GM23338 (cell line): Measurements from ENCODE around the gene ASAP2. TPM values are rescaled to one million over a fixed set of nuclear protein-coding genes. Genes with fewer than 3 reads are reported as not detected.
A peak's percentile ranks its signal among the peaks of the same experiment; 100 is the strongest.

Source experiments
- ATAC-seq: fragments of 200-7000 bp; cut with Tn5 transposase; 3 replicates; pipeline ENCODE4 v1.9.1; 2020
- DNase-seq: peaks from one replicate; pipeline ENCODE4 v3.0.0-alpha.2; 2015; ENCODE audit warnings: low spot score
- H2AFZ ChIP-seq: fragments of 200-600 bp; sonication (generic); 2 replicates; pipeline ENCODE4 v1.8.0; 2016; ENCODE audit warnings: antibody characterized with exemption, mild to moderate bottlenecking, moderate library complexity
- H3F3A ChIP-seq: fragments of 200-600 bp; sonication (generic); replicated peaks from 2 replicates; pipeline ENCODE4 v1.8.0; 2017; ENCODE audit warnings: antibody characterized with exemption, mixed run types, low read depth
- H3K27ac ChIP-seq: fragments of 200-600 bp; sonication (generic); 2 replicates; pipeline ENCODE4 v1.6.1; 2016; ENCODE audit warnings: low read depth
- H3K27me3 ChIP-seq: fragments of 200-600 bp; sonication (generic); 2 replicates; pipeline ENCODE4 v1.8.0; 2016; ENCODE audit warnings: mild to moderate bottlenecking, mixed run types, moderate library complexity; ENCODE audit not compliant: insufficient read depth
- H3K36me3 ChIP-seq: fragments of 200-600 bp; sonication (generic); 2 replicates; pipeline ENCODE4 v1.8.0; 2016; ENCODE audit warnings: mild to moderate bottlenecking; ENCODE audit not compliant: insufficient read depth
- H3K4me1 ChIP-seq: fragments of 200-600 bp; sonication (generic); 2 replicates; pipeline ENCODE4 v1.8.0; 2016; ENCODE audit warnings: mild to moderate bottlenecking, moderate library complexity; ENCODE audit not compliant: insufficient read depth
- H3K4me2 ChIP-seq: fragments of 200-600 bp; sonication (generic); 2 replicates; pipeline ENCODE4 v1.7.1; 2017; ENCODE audit warnings: mixed run types
- H3K4me3 ChIP-seq: fragments of 200-600 bp; sonication (generic); 2 replicates; pipeline ENCODE4 v1.6.1; 2016; ENCODE audit warnings: mixed run types
- H3K79me2 ChIP-seq: fragments of 200-600 bp; sonication (generic); replicated peaks from 2 replicates; pipeline ENCODE4 v1.8.0; 2017; ENCODE audit warnings: mild to moderate bottlenecking; ENCODE audit not compliant: insufficient read depth
- H3K9me2 ChIP-seq: fragments of 200-600 bp; sonication (generic); 2 replicates; pipeline ENCODE4 v1.8.0; 2017; ENCODE audit not compliant: insufficient read depth
- H4K20me1 ChIP-seq: fragments of 200-600 bp; sonication (generic); replicated peaks from 2 replicates; pipeline ENCODE4 v1.8.0; 2017; ENCODE audit warnings: mild to moderate bottlenecking; ENCODE audit not compliant: insufficient read depth
- H3K27ac Mint-ChIP-seq: 2 replicates; pipeline ENCODE4 v1.8.0; 2020; ENCODE audit warnings: inconsistent platforms, mild to moderate bottlenecking, moderate library complexity, mixed read lengths
- H3K27me3 Mint-ChIP-seq: 3 replicates; pipeline ENCODE4 v1.8.0; 2022; ENCODE audit warnings: low read depth, mild to moderate bottlenecking, moderate library complexity, mixed read lengths, inconsistent platforms; ENCODE audit not compliant: insufficient read depth, poor library complexity
- H3K36me3 Mint-ChIP-seq: 3 replicates; pipeline ENCODE4 v1.8.0; 2021; ENCODE audit warnings: low read depth, mild to moderate bottlenecking, inconsistent platforms, moderate library complexity, mixed read lengths
- H3K4me1 Mint-ChIP-seq: 3 replicates; pipeline ENCODE4 v1.8.0; 2020; ENCODE audit warnings: mild to moderate bottlenecking, inconsistent platforms, mixed read lengths
- H3K4me3 Mint-ChIP-seq: 3 replicates; pipeline ENCODE4 v1.8.0; 2021; ENCODE audit warnings: moderate library complexity, mild to moderate bottlenecking, inconsistent platforms, mixed read lengths
- H3K9me3 Mint-ChIP-seq: 3 replicates; pipeline ENCODE4 v1.8.0; 2020; ENCODE audit warnings: moderate library complexity, mild to moderate bottlenecking, inconsistent platforms, mixed read lengths
- CREB1 ChIP-seq: fragments of 250-450 bp; sonication (Bioruptor Pico); IDR thresholded peaks from 2 replicates; pipeline ENCODE4 v1.5.0; 2020; ENCODE audit warnings: low read depth, mild to moderate bottlenecking, moderate library complexity
- ETS1 ChIP-seq: IDR thresholded peaks from 2 replicates; pipeline ENCODE4 v1.6.1; 2016; ENCODE audit warnings: antibody characterized with exemption
- EZH2phosphoT487 ChIP-seq: fragments of 200-600 bp; sonication (generic); IDR thresholded peaks from one replicate; pipeline ENCODE4 v1.8.1; 2018; ENCODE audit warnings: antibody characterized with exemption; ENCODE audit not compliant: unreplicated experiment
- JUNB ChIP-seq: IDR thresholded peaks from one replicate; pipeline ENCODE4 v1.6.1; 2016; ENCODE audit warnings: antibody characterized with exemption; ENCODE audit not compliant: unreplicated experiment
- NANOG ChIP-seq: IDR thresholded peaks from 2 replicates; pipeline ENCODE4 v1.6.1; 2016; ENCODE audit warnings: antibody characterized with exemption, borderline replicate concordance
- POLR2AphosphoS5 ChIP-seq: IDR thresholded peaks from 2 replicates; pipeline ENCODE4 v1.6.1; 2016; ENCODE audit warnings: antibody characterized with exemption, low read depth
- REST ChIP-seq: IDR thresholded peaks from one replicate; pipeline ENCODE4 v1.6.1; 2018; ENCODE audit warnings: antibody characterized with exemption; ENCODE audit not compliant: unreplicated experiment
- STAT1 ChIP-seq: IDR thresholded peaks from one replicate; pipeline ENCODE4 v1.6.1; 2016; ENCODE audit warnings: antibody characterized with exemption; ENCODE audit not compliant: unreplicated experiment
- ZNF114 ChIP-seq: fragments of 250-450 bp; sonication (Bioruptor Pico); IDR thresholded peaks from 2 replicates; pipeline ENCODE4 v1.5.0; 2020; ENCODE audit warnings: mild to moderate bottlenecking, moderate library complexity
- ZNF331 ChIP-seq: fragments of 250-450 bp; sonication (Bioruptor Pico); IDR thresholded peaks from 2 replicates; pipeline ENCODE4 v1.5.0; 2020; ENCODE audit warnings: low read depth, mild to moderate bottlenecking, moderate library complexity
- ZNF462 ChIP-seq: fragments of 250-450 bp; sonication (Bioruptor Pico); IDR thresholded peaks from 2 replicates; pipeline ENCODE4 v1.5.0; 2020; ENCODE audit warnings: mild to moderate bottlenecking, moderate library complexity
- polyA plus RNA-seq: library from polyadenylated mRNA; unstranded; fragments of >200 nt; fragmentation: Nextera tagmentation; extraction: Ambion mirVana; gene quantifications from 2 replicates; pipeline ENCODE4 v1.2.1, GENCODE V29; 2016
- total RNA-seq: library from RNA; depleted of rRNA; stranded (reverse); fragments of >200 nt; shearing (Covaris generic); gene quantifications from 2 replicates; pipeline ENCODE4 v1.2.3, GENCODE V29; 2014

Gene ASAP2
- total and polyA plus RNA-seq, 2 experiments from 2014 or later: 2.6 to 15.6 TPM

- Histone ChIP-seq H3K4me2 (no peak overlapping the region), H3K27ac (no peak overlapping the region), H3K4me3 (no peak overlapping the region), H3K79me2 (peaks cover 93% of the 10 kb centered on the region), H3K27me3 (no peaks in the 10 kb centered on the region), H4K20me1 (peaks cover 10% of the 10 kb centered on the region), H3F3A (no peaks in the 10 kb centered on the region), H2AFZ (no peak overlapping the region), H3K36me3 (no peaks in the 10 kb centered on the region), H3K4me1 (peaks cover 10% of the 10 kb centered on the region), H3K9me2 (no peaks in the 10 kb centered on the region)
- Mint-ChIP-seq H3K9me3 (no peaks in the 10 kb centered on the region; the same call in 2 of the 3 replicates), H3K4me3 (no peak overlapping the region), H3K27me3 (peaks cover 1% of the 10 kb centered on the region), H3K27ac (no peak overlapping the region), H3K4me1 (peaks cover 36% of the 10 kb centered on the region), H3K36me3 (no peaks in the 10 kb centered on the region)
- no peak for DNase-seq
- TF ChIP-seq STAT1 (no peak), NANOG (no peak), REST (no peak), ZNF331 (CRISPR knock-in tag) (no peak), EZH2phosphoT487 (no peak), ZNF114 (CRISPR knock-in tag) (no peak), CREB1 (no peak), ETS1 (no peak)
- no peak for ATAC-seq
Observed at GRCh38 chr2:9236045-9236344, 29.4 kb downstream of the ASAP2 start.

- H3K27ac Mint-ChIP-seq: peak overlapping the region; percentile 33; the same call in 1 of the 2 replicates
- peaks cover 32% of the 10 kb centered on the region for H3K4me1 Mint-ChIP-seq
- peaks cover 10% of the 10 kb centered on the region for H3K4me1 ChIP-seq
- TF ChIP-seq STAT1 (no peak), CREB1 (no peak), ZNF331 (CRISPR knock-in tag) (no peak), JUNB (no peak), ZNF462 (no peak), EZH2phosphoT487 (no peak), ZNF114 (CRISPR knock-in tag) (no peak), POLR2AphosphoS5 (no peak)
Observed at GRCh38 chr2:9236867-9237266, 30.3 kb downstream of the ASAP2 start.

More at GRCh38 chr2:9236867-9237266, 30.3 kb downstream of the ASAP2 start:
- H3K9me2 ChIP-seq: peaks cover 3% of the 10 kb centered on the region; the same call in 1 of the 2 replicates
- no peaks in the 10 kb centered on the region for H3F3A ChIP-seq
- H3K27ac ChIP-seq: no peak overlapping the region
- no peaks in the 10 kb centered on the region for H3K36me3 ChIP-seq
- H3K36me3 Mint-ChIP-seq: no peaks in the 10 kb centered on the region
- H2AFZ ChIP-seq: no peak overlapping the region
- DNase-seq (no peak), ATAC-seq (no peak)
- H3K27me3 ChIP-seq: no peaks in the 10 kb centered on the region
- H3K4me3 ChIP-seq: no peak overlapping the region
- peaks cover 1% of the 10 kb centered on the region for H3K27me3 Mint-ChIP-seq
- H3K9me3 Mint-ChIP-seq: no peaks in the 10 kb centered on the region; the same call in 2 of the 3 replicates
- no peak overlapping the region for H3K4me3 Mint-ChIP-seq
- peaks cover 10% of the 10 kb centered on the region for H4K20me1 ChIP-seq
- H3K79me2 ChIP-seq: peaks cover 94% of the 10 kb centered on the region
- no peak overlapping the region for H3K4me2 ChIP-seq
